GM21367 (cell line): ENCODE data around the gene HYAL3.

ENCODE experiments used
- ATAC-seq: cut with Tn5 transposase; IDR thresholded peaks from one replicate; pipeline ENCODE4 v1.9.1; 2021; ENCODE audit not compliant: unreplicated experiment

Gene HYAL3

GRCh38 chr3:50330330-50330729 lies 31.1 kb upstream of the HYAL3 start:
- no peak for ATAC-seq

GRCh38 chr3:50327943-50328691 lies 28.9 kb upstream of the HYAL3 start, which contains the start of gene TUSC2:
Gene TUSC2 (minus strand): TSS chr3:50328223. CDS start chr3:50328099, 124 bp downstream.
- ATAC-seq: peak; percentile 66

GRCh38 chr3:50327129-50327528 lies 27.9 kb upstream of the HYAL3 start:
- ATAC-seq: no peak

GRCh38 chr3:50326182-50326541 lies 27.0 kb upstream of the HYAL3 start:
- no peak for ATAC-seq

- ATAC-seq: no peak
These were observed 26.4 kb upstream of the HYAL3 start for GRCh38 chr3:50325497-50326181.

GRCh38 chr3:50325113-50325480 lies 25.9 kb upstream of the HYAL3 start:
- no peak for ATAC-seq

GRCh38 chr3:50324351-50325112 lies 25.3 kb upstream of the HYAL3 start:
- ATAC-seq: no peak

- ATAC-seq: no peak
These were observed 24.5 kb upstream of the HYAL3 start for GRCh38 chr3:50323614-50324199.

GRCh38 chr3:50323092-50323600 lies 23.9 kb upstream of the HYAL3 start:
- ATAC-seq: no peak

- ATAC-seq: no peak
These were observed 23.3 kb upstream of the HYAL3 start, which contains the start of gene HYAL2 for GRCh38 chr3:50322386-50323091. Gene HYAL2 (minus strand): TSS chr3:50322745. CDS start chr3:50320489, 2,256 bp downstream.

- no peak for ATAC-seq
These were observed 22.8 kb upstream of the HYAL3 start for GRCh38 chr3:50322115-50322385.

GRCh38 chr3:50321336-50322114 lies 22.3 kb upstream of the HYAL3 start:
- peak; percentile 67 for ATAC-seq

- ATAC-seq: peak; percentile 25
These were observed 21.7 kb upstream of the HYAL3 start for GRCh38 chr3:50320853-50321335.

GRCh38 chr3:50319894-50320625 lies 20.9 kb upstream of the HYAL3 start:
- ATAC-seq: no peak

- no peak for ATAC-seq
These were observed 20.1 kb upstream of the HYAL3 start for GRCh38 chr3:50319181-50319893.

- ATAC-seq: no peak
These were observed 19.4 kb upstream of the HYAL3 start for GRCh38 chr3:50318615-50319014.

- ATAC-seq: no peak
These were observed 19.0 kb upstream of the HYAL3 start for GRCh38 chr3:50318163-50318562.

- ATAC-seq: no peak
These were observed 18.1 kb upstream of the HYAL3 start for GRCh38 chr3:50317300-50317699.
